CD14-positive monocyte (primary cell): ENCODE measurements around the gene CSNK2A3. TPM values are rescaled to one million over a fixed set of nuclear protein-coding genes. Genes with fewer than 3 reads are reported as not detected.

Source experiments
- DNase-seq, 3 donors: peaks; one replicate each; pipeline ENCODE4 v3.0.0-alpha.2; 2011 to 2022
- H2AFZ ChIP-seq: 2 replicates; pipeline ENCODE4 v1.6.0; 2012; ENCODE audit warnings: mild to moderate bottlenecking, low read depth, low read length, inconsistent platforms; ENCODE audit not compliant: insufficient read depth, poor library complexity, severe bottlenecking
- H3K27ac ChIP-seq, 2 donors: 1 replicate in 1 of 2; 2 replicates in 1 of 2; pipeline ENCODE4 v1.5.1; 2012 to 2013; ENCODE audit warnings: low read length in 2 of 2, control low read depth in 1 of 2, inconsistent platforms in 1 of 2, low read depth in 1 of 2, mild to moderate bottlenecking in 1 of 2
- H3K27me3 ChIP-seq, 2 donors: one replicate each; pipeline versions ENCODE4 v1.6.0 to v1.6.1; 2011 to 2013; ENCODE audit warnings: low read length in 2 of 2; ENCODE audit not compliant: control insufficient read depth in 2 of 2, insufficient read depth in 2 of 2
- H3K36me3 ChIP-seq, 2 donors: replicated peaks in 1 of 2; 1 replicate in 1 of 2; 2 replicates in 1 of 2; pipeline versions ENCODE4 v1.5.1 to v1.6.1; 2012 to 2013; ENCODE audit warnings: low read length in 2 of 2, control low read depth in 1 of 2, inconsistent platforms in 1 of 2, mild to moderate bottlenecking in 1 of 2; ENCODE audit not compliant: insufficient read depth in 2 of 2, control insufficient read depth in 1 of 2
- H3K4me1 ChIP-seq, 2 donors: 1 replicate in 1 of 2; 2 replicates in 1 of 2; pipeline versions ENCODE4 v1.5.1 to v1.6.1; 2012 to 2013; ENCODE audit warnings: low read length in 2 of 2, control low read depth in 1 of 2, inconsistent platforms in 1 of 2, mild to moderate bottlenecking in 1 of 2, moderate library complexity in 1 of 2; ENCODE audit not compliant: insufficient read depth in 2 of 2, control insufficient read depth in 1 of 2
- H3K4me2 ChIP-seq: replicated peaks from 2 replicates; pipeline ENCODE3; 2012; ENCODE audit warnings: low read length, moderate library complexity, mild to moderate bottlenecking; ENCODE audit not compliant: poor library complexity, severe bottlenecking; ENCODE audit errors: extremely low read depth
- H3K4me3 ChIP-seq, 3 experiments: fragments of 200-600 bp in 1 of 3; sonication (generic) in 1 of 3; replicated peaks in 1 of 3; 1 replicate in 2 of 3; 2 replicates in 1 of 3; pipeline ENCODE4 v1.5.1; 2011 to 2013; ENCODE audit warnings: low read length in 3 of 3, mild to moderate bottlenecking in 3 of 3, control low read depth in 2 of 3, low read depth in 2 of 3, inconsistent platforms in 1 of 3, moderate library complexity in 1 of 3
- H3K79me2 ChIP-seq: 2 replicates; pipeline ENCODE4 v1.6.0; 2012; ENCODE audit warnings: mild to moderate bottlenecking, control low read depth, inconsistent platforms, low read length, moderate library complexity; ENCODE audit not compliant: insufficient read depth
- H3K9ac ChIP-seq: 2 replicates; pipeline ENCODE4 v1.6.0; 2017; ENCODE audit warnings: low read length, mild to moderate bottlenecking; ENCODE audit not compliant: insufficient read depth, poor library complexity, severe bottlenecking
- H3K9me3 ChIP-seq, 2 donors: replicated peaks in 1 of 2; 1 replicate in 1 of 2; 2 replicates in 1 of 2; pipeline versions ENCODE4 v1.5.1 to v1.6.1; 2012 to 2013; ENCODE audit warnings: low read length in 2 of 2, control low read depth in 1 of 2; ENCODE audit not compliant: control insufficient read depth in 1 of 2, insufficient read depth in 1 of 2
- H4K20me1 ChIP-seq: 2 replicates; pipeline ENCODE4 v1.6.0; 2012; ENCODE audit warnings: mild to moderate bottlenecking, low read length, control low read depth, moderate library complexity; ENCODE audit not compliant: insufficient read depth
- H3K27ac Mint-ChIP-seq, 7 donors: one replicate each; pipeline ENCODE4 v1.8.0; 2020; ENCODE audit warnings: mild to moderate bottlenecking in 7 of 7, mixed read lengths in 7 of 7, moderate library complexity in 6 of 7, inconsistent platforms in 2 of 7
- H3K27me3 Mint-ChIP-seq, 3 donors: one replicate each; pipeline ENCODE4 v1.8.0; 2021 to 2022; ENCODE audit warnings: low read depth in 3 of 3, mild to moderate bottlenecking in 3 of 3, mixed read lengths in 3 of 3, moderate library complexity in 3 of 3, inconsistent platforms in 1 of 3
- H3K36me3 Mint-ChIP-seq, 2 donors: one replicate each; pipeline ENCODE4 v1.8.0; 2020; ENCODE audit warnings: mixed read lengths in 2 of 2, inconsistent platforms in 1 of 2, mild to moderate bottlenecking in 1 of 2
- H3K4me1 Mint-ChIP-seq: one replicate; pipeline ENCODE4 v1.8.0; 2020; ENCODE audit warnings: mild to moderate bottlenecking, mixed read lengths
- H3K4me3 Mint-ChIP-seq, 2 donors: one replicate each; pipeline ENCODE4 v1.8.0; 2020; ENCODE audit warnings: mild to moderate bottlenecking in 2 of 2, mixed read lengths in 2 of 2, moderate library complexity in 1 of 2
- H3K9me3 Mint-ChIP-seq, 7 donors: one replicate each; pipeline ENCODE4 v1.8.0; 2020 to 2022; ENCODE audit warnings: mixed read lengths in 7 of 7, mild to moderate bottlenecking in 6 of 7, moderate library complexity in 6 of 7, inconsistent platforms in 2 of 7
- CTCF ChIP-seq: fragments of 200-600 bp; IDR thresholded peaks from one replicate; pipeline ENCODE4 v1.8.0; 2022; ENCODE audit warnings: antibody characterized with exemption, mild to moderate bottlenecking
- WGBS: methylation state at CpG from one replicate; pipeline ENCODE4 v1.1.5; 2013; ENCODE audit warnings: missing lambda C conversion rate; ENCODE audit not compliant: insufficient coverage; 5-methylcytosine and 5-hydroxymethylcytosine counted together
- intact Hi-C, 2 donors: fragments of 100-400 bp; cut with micrococcal nuclease; formaldehyde crosslinking; loops; one replicate each; pipeline versions ENCODE4 v1.15.0 to v1.15.1; 2023
- polyA plus RNA-seq, 3 donors: library from polyadenylated mRNA; depleted of rRNA in 1 of 3; unstranded in 2 of 3; stranded (reverse) in 1 of 3; fragments of 300-500 nt in 2 of 3; fragments of >200 nt in 1 of 3; fragmentation: Illumina TruSeq in 2 of 3; gene quantifications; 1 replicate in 2 of 3; 2 replicates in 1 of 3; pipeline ENCODE4 v1.2.3, GENCODE V29; 2012 to 2021

Gene CSNK2A3
- polyA plus RNA-seq, 3 donors = 0.28 to 0.86 (median 0.75) TPM

- no peak overlapping the region for H3K4me3 Mint-ChIP-seq
- H3K36me3 Mint-ChIP-seq = peaks cover 0 to 2% of the 10 kb centered on the region in 2 donors
- H3K9ac ChIP-seq = no peak overlapping the region
- TF ChIP-seq CTCF = no peak
- no CpG with 5 or more reads among the region's 2 CpGs for WGBS
- no peaks in the 10 kb centered on the region for H4K20me1 ChIP-seq
- peaks cover 4 to 17% of the 10 kb centered on the region in 2 donors for H3K9me3 ChIP-seq
- DNase-seq = no peak
- intact Hi-C loops = no loop called here
- no peaks in the 10 kb centered on the region for H3K27me3 ChIP-seq
- no peaks in the 10 kb centered on the region for H3K36me3 ChIP-seq
- H3K79me2 ChIP-seq = no peaks in the 10 kb centered on the region
- H3K4me3 ChIP-seq = no peak overlapping the region
- peak overlapping the region in 3 of 7 donors; percentile 10 to 78 (median 45) for H3K27ac Mint-ChIP-seq
- peaks cover 8 to 31% (median 17%) of the 10 kb centered on the region in 7 donors for H3K9me3 Mint-ChIP-seq
- H3K27ac ChIP-seq = no peak overlapping the region
- H3K4me1 ChIP-seq = peaks cover 24 to 50% of the 10 kb centered on the region in 2 donors
- H3K27me3 Mint-ChIP-seq = peaks cover 3 to 6% (median 4%) of the 10 kb centered on the region in 3 donors
- no peak overlapping the region for H2AFZ ChIP-seq
- no peak overlapping the region for H3K4me2 ChIP-seq
- peaks cover 42% of the 10 kb centered on the region for H3K4me1 Mint-ChIP-seq
Measured at GRCh38 chr11:11309906-11310305, 43.1 kb downstream of the CSNK2A3 start.

- H3K4me3 ChIP-seq = no peak overlapping the region
- no peak overlapping the region for H3K4me3 Mint-ChIP-seq
Measured at GRCh38 chr11:11308249-11308648, 44.8 kb downstream of the CSNK2A3 start.

More at GRCh38 chr11:11308249-11308648, 44.8 kb downstream of the CSNK2A3 start:
- peaks cover 8 to 31% (median 17%) of the 10 kb centered on the region in 7 donors for H3K9me3 Mint-ChIP-seq
- Histone ChIP-seq H3K4me2 (no peak overlapping the region), H3K9me3 (peaks cover 4 to 17% of the 10 kb centered on the region in 2 donors), H2AFZ (no peak overlapping the region), H3K27me3 (no peaks in the 10 kb centered on the region), H3K9ac (no peak overlapping the region), H3K4me1 (peaks cover 17 to 40% of the 10 kb centered on the region in 2 donors), H3K79me2 (no peaks in the 10 kb centered on the region), H4K20me1 (no peaks in the 10 kb centered on the region), H3K36me3 (no peaks in the 10 kb centered on the region), H3K27ac (no peak overlapping the region)
- no peak for TF ChIP-seq CTCF
- intact Hi-C loops = no loop called here
- H3K36me3 Mint-ChIP-seq = peaks cover 0 to 2% of the 10 kb centered on the region in 2 donors
- WGBS = 100% methylated on average over 1 of the region's 1 CpG
- H3K27ac Mint-ChIP-seq = no peak overlapping the region
- DNase-seq = no peak
- H3K27me3 Mint-ChIP-seq = peaks cover 3 to 6% (median 4%) of the 10 kb centered on the region in 3 donors
- H3K4me1 Mint-ChIP-seq = peaks cover 35% of the 10 kb centered on the region
